Kidney capillary endothelial cell (primary cell): Measurements from ENCODE around the gene MYOZ1.
A peak's percentile ranks its signal among the peaks of the same experiment; 100 is the strongest.

ENCODE experiments used
- DNase-seq: peaks from one replicate; pipeline ENCODE4 v3.0.0-alpha.2; 2018; ENCODE audit warnings: low spot score

The MYOZ1 gene

DNA sequence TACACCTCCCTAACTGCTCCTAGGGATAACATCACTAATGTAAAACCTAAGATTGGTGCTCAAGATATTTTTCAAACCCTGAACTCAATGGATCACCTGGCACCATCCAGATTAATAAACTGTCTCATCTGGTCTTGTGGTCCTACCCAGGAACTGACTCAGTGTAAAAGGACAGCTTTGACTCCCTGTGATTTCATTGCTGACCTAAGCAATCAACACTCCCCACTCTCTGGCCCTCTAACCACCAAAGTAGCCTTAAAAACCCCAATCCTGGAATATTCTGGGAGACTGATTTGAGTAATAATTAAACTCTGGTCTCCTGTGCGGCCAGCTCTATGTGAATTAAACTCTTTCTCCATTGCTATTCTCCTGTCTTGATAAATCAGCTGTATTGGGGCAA lies 43.9 kb downstream of the MYOZ1 start:
- no peak for DNase-seq

DNA sequence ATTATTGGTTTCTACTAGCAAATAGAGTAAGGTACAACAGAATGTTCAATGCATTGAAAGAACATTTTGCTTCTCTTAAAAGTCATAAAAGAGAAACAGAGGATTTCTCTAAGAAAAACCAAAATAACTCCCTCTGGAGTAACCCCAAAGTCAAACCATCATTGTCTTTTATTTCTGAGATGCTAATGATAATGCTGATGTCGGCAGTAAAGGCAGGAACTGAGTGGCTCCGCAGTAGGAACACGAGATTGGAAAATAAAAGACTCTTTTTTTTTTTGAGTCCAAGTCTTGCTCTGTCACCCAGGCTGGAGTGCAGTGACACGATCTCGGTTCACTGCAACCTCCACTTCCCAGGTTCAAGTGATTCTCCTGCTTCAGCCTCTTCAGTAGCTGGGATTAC lies 47.5 kb downstream of the MYOZ1 start:
- DNase-seq: no peak

DNA sequence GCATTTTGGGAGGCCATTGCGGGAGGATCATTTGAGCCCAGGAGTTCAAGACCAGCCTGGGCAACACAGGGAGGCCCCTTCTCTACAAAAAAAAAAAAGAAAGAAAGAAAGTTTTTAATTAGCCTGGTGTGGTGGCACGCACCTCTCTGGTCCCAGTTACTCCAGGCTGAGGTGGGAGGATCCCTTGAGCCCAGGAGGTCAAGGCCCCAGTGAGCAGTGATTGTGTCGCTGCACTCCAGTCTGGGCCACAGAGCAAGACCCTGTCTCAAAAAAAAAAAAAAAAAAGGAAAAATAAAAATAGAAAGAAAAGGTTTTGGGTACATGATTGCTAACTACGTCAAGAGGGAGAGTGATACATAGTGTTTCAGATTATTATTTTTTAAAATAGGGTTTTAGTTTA lies 48.2 kb downstream of the MYOZ1 start:
- no peak for DNase-seq

DNA sequence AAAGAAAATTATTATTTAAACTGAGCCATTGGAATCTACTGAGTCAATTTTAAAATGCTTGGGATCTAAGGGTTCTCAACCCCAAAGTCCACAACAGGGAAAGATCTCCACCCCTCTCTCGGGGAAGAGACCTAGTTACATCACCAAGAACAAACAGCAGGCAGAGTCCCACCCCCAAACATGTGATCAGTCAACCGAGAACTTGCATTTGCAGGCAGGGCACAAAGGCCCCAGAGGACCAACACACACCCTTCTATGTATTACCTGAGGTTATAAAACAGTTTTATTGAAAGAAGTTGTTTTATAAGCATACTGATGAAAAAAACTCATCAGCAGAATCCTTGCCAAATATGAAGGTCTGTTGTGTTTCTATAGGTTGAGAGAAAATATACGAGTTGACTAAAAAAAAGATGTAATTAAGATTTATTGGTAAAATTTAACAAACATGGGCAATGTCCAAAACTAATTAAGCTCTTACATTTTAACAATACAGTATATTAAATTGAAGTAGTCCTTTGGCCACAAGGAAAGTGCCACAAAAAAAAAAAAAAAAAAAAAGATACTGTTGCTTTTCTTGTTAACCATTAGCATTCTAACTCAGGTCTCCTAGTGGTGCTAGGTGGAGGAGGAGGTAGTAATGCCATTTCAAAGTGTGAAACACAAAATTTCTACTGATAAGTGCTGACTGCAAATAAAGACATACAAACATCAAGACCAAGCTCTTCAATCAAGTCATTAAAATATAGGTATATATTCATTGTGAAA lies 49.2 kb downstream of the MYOZ1 start:
- DNase-seq: no peak

DNA sequence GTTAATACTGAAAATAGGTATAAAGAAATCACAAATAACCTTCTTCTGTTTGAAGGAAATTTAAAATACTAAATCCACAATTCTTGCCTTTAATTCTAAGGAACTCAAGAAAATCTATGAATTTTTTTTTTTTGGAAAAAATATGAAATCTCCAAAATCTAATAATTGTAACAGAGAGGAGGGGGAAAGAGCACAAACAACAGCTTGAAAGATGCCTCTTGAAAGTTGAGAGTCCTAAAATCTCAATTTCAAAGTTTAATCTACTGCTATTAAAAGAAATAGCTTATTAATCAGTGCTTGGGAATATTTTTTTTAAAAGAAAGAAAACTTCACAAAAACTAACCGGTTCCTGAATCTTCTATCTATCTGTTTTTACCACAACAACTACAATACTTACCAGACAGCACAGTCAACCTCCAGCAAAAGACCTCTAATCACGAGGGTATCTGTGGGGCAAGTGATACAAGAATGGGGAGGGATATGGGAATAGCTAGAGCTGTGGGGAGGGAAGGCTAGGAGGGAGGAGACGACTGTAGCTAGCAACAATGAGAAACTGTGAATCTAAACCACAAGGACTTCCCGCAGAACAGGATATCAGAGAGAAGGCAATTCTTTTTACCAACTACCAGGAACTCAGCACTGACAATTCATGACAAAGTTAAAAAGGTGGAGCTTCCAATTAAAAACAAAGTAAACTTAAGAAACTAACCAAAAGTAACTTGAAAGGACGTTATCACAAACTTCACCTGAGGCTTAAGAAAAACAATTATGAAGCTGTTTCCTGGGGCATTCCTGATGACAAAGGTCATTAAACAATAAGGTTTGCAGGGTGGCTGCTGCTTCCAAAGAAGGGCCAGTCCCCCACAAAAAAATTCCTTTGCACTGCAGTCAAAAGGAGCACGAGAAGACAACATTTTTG lies 50.1 kb downstream of the MYOZ1 start, which contains the start of gene USP54:
TSS of gene USP54 (minus strand) at position 462 of the 919 bp plus-strand sequence. CDS start 15,684 bp downstream, outside the sequence.
- DNase-seq: peak; percentile 55

DNA sequence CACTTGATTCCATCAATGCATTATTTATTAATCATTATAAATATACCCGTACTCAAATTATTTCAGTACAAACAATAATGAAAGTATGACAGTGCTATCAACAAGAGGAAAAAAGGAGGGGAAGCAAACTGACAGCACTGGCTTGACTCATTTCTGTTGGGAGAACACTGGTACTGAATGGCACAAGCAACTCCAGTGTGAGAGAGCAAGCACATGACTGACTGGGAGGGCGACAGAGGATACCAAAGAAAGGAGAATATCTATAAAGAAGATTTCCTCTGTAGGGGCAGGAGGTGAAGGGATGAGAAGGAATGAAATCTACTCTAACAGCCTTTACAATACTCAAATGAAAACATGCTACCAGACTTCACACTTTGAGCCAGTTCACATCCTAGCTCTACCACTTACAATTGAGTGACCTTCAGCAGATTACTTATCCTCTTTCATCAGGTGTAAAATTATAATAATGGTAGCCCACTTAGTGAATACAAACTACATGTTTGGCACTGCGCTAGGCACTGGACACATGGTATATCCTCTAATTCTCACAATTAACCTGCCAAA lies 51.6 kb downstream of the MYOZ1 start:
- peak; percentile 29 for DNase-seq

DNA sequence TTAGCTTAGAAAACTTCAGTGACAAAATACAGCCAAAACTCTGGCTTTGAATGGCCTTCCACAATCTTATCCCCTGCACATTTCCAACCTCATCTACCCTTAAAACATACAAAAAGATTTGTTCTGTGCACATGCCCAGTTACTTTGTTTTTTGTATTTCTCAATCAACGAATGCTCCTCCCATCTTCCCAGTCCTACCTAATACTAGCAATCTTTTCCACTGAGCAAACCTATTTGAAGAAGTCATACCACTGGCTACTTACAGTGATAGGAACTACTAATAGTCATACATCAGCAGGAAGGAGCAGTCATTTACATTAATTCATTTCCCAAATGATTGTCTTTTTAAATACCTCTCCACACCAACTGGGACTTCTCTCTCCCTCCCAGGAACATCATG lies 52.6 kb downstream of the MYOZ1 start:
- DNase-seq: no peak

DNA sequence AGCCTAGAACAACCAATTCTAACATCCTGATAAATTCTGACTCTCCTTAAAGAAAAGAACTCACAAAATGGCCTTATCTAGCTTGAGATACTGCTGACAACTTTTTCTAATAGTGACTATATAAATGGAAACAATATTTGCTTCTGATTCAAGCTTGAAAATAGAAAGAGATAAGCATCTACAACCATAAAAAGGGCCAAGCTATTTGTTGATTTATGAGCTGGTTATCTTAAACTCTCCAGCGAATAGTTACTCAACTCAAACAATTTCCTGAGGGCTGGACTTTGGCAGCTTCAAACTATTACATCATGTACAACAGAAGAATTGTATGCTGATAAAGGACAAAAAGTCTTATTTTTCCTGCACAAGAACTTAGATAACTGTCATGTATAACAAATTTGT lies 54.7 kb downstream of the MYOZ1 start:
- DNase-seq: peak; percentile 32

DNA sequence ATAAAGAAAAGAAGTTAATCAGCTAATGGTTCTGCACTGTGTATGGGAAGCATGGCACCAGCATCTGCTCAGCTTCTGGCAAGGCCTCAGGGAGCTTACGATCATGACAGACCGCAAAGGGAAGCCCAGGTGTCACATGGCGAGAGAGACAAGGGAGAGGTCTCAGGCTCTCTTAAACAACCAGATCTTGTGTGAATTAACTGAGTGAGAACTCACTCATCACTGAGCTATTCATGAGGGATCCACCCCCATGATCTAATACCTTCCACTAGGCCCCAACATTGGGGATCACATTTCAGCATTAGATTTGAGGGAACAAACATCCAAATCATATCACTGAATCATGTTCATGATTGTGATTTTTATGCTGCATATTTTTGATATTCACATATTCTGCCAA lies 55.9 kb downstream of the MYOZ1 start:
- no peak for DNase-seq

DNA sequence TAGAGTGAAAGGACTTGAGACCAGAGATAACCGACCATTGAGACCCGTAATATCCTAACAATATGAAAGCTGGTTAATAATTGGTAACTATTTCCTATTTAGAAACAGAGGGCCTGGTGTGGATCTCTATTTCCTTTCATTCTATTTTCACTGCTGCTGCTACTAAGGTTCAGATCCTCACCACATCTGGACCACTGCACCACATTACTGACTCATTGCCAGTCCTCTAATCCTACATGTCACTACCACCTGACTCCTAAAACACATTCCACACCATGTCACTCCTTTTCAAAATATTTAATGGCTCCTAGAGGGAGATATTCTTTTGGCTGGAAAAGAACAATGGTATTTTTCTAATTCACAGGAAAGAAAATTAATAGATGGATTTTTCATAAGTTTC lies 56.5 kb downstream of the MYOZ1 start:
- no peak for DNase-seq

DNA sequence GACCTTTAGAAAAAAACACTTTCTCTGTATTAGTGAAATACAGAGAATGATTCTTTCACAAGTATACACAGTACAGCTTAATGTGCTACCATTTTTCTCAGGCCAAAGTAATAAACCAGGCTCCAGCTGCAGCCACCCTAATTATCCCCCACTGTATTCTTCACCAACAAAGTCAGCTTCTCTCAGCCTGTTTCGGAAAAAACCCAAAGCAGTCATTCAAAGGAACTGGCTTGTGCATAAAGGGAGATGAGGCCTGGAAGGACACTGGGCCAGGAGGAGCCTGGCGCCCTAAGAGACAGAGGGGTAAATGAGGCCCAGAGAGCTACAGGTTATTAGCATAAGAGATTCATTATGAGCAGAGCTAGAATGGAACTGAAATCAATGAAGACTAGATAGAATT lies 59.4 kb downstream of the MYOZ1 start:
- no peak for DNase-seq
